Type B pancreatic cell (in vitro differentiated cells): ENCODE measurements around the gene DSCAM. TPM values are rescaled to one million over a fixed set of nuclear protein-coding genes. Genes with fewer than 3 reads are reported as not detected.
"Not testable (repeated sequence)": the region's sequence is repeated elsewhere in the genome, so short reads cannot be mapped to it uniquely, and the experiment has no call there.

Experiments used
- DNase-seq: peaks from one replicate; pipeline ENCODE4 v3.0.0; 2021; ENCODE audit warnings: mixed read lengths; ENCODE audit not compliant: unreplicated experiment; ENCODE audit errors: extremely low spot score
- H3K27ac Mint-ChIP-seq: 2 replicates; pipeline ENCODE4 v1.8.0; 2021; ENCODE audit warnings: mild to moderate bottlenecking, mixed read lengths
- H3K27me3 Mint-ChIP-seq: 2 replicates; pipeline ENCODE4 v1.8.0; 2021; ENCODE audit warnings: mixed read lengths
- H3K36me3 Mint-ChIP-seq: 2 replicates; pipeline ENCODE4 v1.8.0; 2021; ENCODE audit warnings: mixed read lengths
- H3K4me1 Mint-ChIP-seq: one replicate; pipeline ENCODE4 v1.8.0; 2021; ENCODE audit warnings: mixed read lengths; ENCODE audit not compliant: unreplicated experiment
- H3K4me3 Mint-ChIP-seq: 2 replicates; pipeline ENCODE4 v1.8.0; 2021; ENCODE audit warnings: mild to moderate bottlenecking, mixed read lengths
- H3K9me3 Mint-ChIP-seq: 2 replicates; pipeline ENCODE4 v1.8.0; 2021; ENCODE audit warnings: mixed read lengths
- CTCF ChIP-seq: fragments of 200-600 bp; sonication (generic); conservative IDR thresholded peaks from 2 replicates; pipeline ENCODE4 v1.5.0; 2021; ENCODE audit warnings: antibody characterized with exemption, mild to moderate bottlenecking
- total RNA-seq: library from RNA; stranded (reverse); gene quantifications from 2 replicates; pipeline ENCODE4 v1.2.1, GENCODE V29; 2021; ENCODE audit warnings: low replicate concordance

The DSCAM gene
- total RNA-seq, 1 donor from 2014 or later = 1.4 TPM

GRCh38 chr21:40043866-40044265 is 803.1 kb downstream of the DSCAM start:
- Mint-ChIP-seq H3K9me3 (peaks cover 5% of the 10 kb centered on the region), H3K4me3 (no peak overlapping the region), H3K27ac (no peak overlapping the region), H3K27me3 (no peaks in the 10 kb centered on the region), H3K4me1 (no peaks in the 10 kb centered on the region), H3K36me3 (no peaks in the 10 kb centered on the region)
- no peak for DNase-seq
- TF ChIP-seq CTCF = no peak

- Mint-ChIP-seq H3K9me3 (peaks cover 5% of the 10 kb centered on the region), H3K27ac (no peak overlapping the region), H3K36me3 (no peaks in the 10 kb centered on the region), H3K4me1 (no peaks in the 10 kb centered on the region), H3K27me3 (no peaks in the 10 kb centered on the region), H3K4me3 (no peak overlapping the region)
- no peak for TF ChIP-seq CTCF
- no peak for DNase-seq
Observed at GRCh38 chr21:40043423-40043822, 803.5 kb downstream of the DSCAM start.

- no peak overlapping the region for H3K27ac Mint-ChIP-seq
- no peaks in the 10 kb centered on the region for H3K4me1 Mint-ChIP-seq
- no peak for TF ChIP-seq CTCF
- H3K27me3 Mint-ChIP-seq = no peaks in the 10 kb centered on the region
- no peaks in the 10 kb centered on the region for H3K36me3 Mint-ChIP-seq
- H3K4me3 Mint-ChIP-seq = no peak overlapping the region
- DNase-seq = no peak
- peaks cover 5% of the 10 kb centered on the region for H3K9me3 Mint-ChIP-seq
Observed at GRCh38 chr21:40041446-40041845, 805.5 kb downstream of the DSCAM start.

DNA sequence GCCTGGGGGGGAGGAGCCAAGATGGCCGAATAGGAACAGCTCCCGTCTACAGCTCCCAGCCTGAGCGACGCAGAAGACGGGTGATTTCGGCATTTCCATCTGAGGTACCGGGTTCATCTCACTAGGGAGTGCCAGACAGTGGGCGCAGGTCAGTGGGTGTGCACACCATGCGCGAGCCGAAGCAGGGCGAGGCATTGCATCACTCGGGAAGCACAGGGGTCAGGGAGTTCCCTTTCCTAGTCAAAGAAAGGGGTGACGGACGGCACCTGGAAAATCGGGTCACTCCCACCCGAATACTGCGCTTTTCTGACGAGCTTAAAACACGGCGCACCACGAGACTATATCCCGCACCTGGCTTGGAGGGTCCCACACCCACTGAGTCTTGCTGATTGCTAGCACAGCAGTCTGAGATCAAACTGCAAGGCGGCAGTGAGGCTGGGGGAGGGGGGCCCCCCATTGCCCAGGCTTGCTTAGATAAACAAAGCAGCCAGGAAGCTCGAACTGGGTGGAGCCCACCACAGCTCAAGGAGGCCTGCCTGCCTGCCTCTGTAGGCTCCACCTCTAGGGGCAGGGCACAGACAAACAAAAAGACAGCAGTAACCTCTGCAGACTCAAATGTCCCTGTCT is 813.7 kb downstream of the DSCAM start:
- DNase-seq, H3K27ac Mint-ChIP-seq, H3K4me1 Mint-ChIP-seq, H3K27me3 Mint-ChIP-seq, H3K36me3 Mint-ChIP-seq, H3K9me3 Mint-ChIP-seq, H3K4me3 Mint-ChIP-seq: not testable (repeated sequence)

DNA sequence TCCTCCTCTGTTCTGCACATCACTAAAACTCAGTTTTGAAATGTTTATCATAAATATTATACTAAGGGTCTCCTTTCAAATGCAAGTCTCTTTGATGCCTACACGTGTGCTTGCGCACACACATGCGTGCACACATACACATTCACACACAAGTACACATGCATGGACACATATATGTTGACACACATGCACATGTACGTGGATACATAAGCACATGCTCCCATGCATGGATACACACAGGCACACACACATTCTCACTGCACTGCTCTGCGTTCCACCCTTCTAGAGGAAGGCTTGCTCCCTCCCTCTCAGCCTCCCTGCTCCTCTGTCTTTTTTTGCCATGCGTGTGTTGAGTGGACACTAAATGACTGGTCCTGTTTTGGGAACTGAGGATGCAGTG is 817.1 kb downstream of the DSCAM start:
- H3K4me1 Mint-ChIP-seq = peaks cover 4% of the 10 kb centered on the region
- H3K4me3 Mint-ChIP-seq = no peak overlapping the region
- H3K36me3 Mint-ChIP-seq = no peaks in the 10 kb centered on the region
- H3K27ac Mint-ChIP-seq = no peak overlapping the region
- no peaks in the 10 kb centered on the region for H3K9me3 Mint-ChIP-seq
- no peaks in the 10 kb centered on the region for H3K27me3 Mint-ChIP-seq
- no peak for TF ChIP-seq CTCF
- DNase-seq = no peak

GRCh38 chr21:40028393-40028792 is 818.6 kb downstream of the DSCAM start:
- not testable (repeated sequence) for H3K4me1 Mint-ChIP-seq, H3K9me3 Mint-ChIP-seq, H3K36me3 Mint-ChIP-seq, H3K4me3 Mint-ChIP-seq, DNase-seq, H3K27ac Mint-ChIP-seq, H3K27me3 Mint-ChIP-seq
